RKO (cell line): ENCODE measurements around the gene BTAF1.
A peak's percentile ranks its signal among the peaks of the same experiment; 100 is the strongest.
"Not testable (repeated sequence)": the region's sequence is repeated elsewhere in the genome, so short reads cannot be mapped to it uniquely, and the experiment has no call there.

ENCODE experiments used
- DNase-seq: peaks from one replicate; pipeline ENCODE4 v3.0.0-alpha.2; 2016; ENCODE audit warnings: low spot score

BTAF1 gene

GRCh38 chr10:91978585-91978984 lies 55.0 kb downstream of the BTAF1 start:
- DNase-seq, result no peak

DNA sequence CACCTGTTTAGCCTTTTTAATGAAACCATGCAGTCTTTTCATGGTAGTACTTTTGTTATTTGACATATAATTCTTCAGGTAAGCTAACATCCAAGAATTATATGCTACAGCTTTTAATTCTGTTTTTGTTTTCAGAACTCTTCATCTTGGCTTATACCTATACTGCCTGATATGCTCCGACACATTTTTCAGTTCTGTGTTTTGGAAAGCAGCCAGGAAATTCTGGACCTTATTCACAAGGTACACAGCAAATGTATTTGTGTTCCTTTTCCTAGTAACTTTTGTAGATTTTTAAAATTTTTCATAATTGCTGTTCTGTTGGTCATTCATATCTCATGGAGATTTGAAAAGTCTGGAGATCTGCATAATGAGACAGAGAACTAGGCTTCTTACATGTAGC lies 56.7 kb downstream of the BTAF1 start:
- no peak for DNase-seq

DNA sequence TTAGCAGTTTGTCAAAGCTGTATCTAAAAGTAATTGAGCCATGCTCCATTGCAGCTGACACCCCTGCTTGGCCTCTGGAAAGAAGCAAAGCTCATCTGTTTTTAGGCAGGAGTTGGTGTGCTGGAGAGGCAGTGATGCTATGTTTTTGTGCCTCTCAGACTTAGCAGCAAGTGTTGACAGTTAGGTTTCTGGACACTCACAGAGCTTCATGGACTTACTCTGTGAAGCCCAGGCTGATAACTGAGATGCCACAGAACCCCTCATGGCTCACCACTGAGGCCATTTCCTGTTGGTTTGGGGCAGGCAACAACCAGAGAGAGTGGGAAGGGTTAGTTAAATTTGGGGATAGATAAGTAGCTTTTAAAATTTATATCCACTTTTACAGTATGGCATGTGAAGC lies 59.8 kb downstream of the BTAF1 start:
- DNase-seq, result no peak

DNA sequence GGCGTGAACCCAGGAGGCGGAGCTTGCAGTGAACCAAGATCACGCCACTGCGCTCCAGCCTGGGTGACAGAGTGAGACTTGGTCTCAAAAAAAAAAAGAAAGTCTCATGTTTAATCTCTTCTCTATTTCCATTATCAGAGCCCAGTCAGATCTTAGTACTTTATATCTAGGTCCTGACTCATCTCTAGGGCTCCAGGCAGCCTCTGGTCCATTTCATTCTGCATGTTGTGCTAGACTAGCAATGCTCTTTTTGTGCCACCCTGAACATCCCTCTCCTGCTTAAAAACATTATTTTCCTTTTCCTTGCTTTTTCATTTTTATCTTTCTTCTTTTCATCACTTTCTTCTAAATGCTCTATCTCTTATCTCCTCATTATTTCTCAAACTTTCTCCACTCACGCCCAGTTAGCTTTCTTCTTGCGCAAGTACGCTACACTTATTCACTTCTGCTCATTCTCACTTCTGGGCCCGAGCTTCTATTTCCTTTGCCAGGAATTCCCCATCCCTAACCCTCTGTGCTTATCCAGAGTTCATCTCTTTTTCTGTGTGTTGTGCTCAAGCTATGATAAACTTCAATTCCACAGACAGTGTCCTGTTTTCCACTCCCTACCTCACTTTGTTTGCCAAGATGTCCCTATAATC lies 63.9 kb downstream of the BTAF1 start:
- no peak for DNase-seq

DNA sequence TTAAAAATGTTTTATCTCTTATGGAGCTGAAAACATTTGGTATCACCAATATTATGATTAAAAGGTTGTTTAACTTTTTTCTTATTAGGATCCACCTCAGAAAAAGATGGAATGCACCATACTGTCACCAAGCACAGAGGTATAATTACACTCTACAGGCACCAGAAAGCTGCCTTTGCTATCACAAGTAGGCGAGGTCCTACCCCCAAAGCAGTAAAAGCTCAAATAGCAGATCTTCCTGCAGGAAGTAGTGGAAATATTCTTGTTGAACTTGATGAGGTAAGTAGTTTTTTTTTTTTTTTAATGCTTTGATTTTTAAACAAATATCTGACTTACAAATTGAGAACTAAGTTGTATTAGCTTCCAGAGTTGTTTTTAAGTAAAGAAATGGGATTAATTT lies 68.5 kb downstream of the BTAF1 start:
- DNase-seq, result no peak

- DNase-seq, result no peak
Measured at GRCh38 chr10:91996266-91996665, 72.7 kb downstream of the BTAF1 start.

DNA sequence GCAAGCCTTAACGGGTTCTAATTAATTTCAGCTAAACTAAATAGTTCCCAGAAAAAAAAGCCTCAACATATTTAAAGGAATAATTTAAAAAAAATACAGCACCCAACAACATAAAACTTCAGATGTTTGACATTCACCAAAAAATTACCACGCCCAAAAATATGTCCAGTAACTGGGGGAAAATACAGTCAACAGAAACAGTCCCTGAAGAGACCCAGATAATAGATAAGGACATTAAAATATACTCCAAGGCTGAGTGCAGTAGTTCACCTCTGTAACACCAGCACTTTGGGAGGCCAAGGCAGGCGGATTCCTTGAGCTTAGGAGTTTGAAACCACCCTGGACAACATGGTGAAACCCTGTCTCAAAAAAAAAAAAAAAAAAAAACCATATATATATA lies 78.0 kb downstream of the BTAF1 start:
- no peak for DNase-seq

GRCh38 chr10:92001995-92002394 lies 78.4 kb downstream of the BTAF1 start:
- no peak for DNase-seq

DNA sequence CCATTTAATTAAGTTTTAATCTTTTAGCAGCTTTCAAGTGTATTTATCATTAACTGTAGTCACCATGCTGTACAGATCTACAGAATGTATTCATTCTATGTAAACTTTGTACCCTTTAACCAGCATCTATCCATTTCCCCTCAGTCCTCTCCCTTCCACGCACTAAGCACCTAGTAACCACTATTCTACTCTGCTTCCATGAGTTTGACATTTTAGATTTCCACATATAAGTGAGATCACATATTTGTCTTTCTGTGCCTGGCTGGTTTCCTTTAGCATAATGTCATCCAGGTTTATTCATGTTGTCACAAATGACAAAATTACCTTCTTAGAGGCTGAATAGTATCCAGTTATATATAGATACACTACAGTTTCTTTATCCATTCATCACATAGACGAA lies 79.7 kb downstream of the BTAF1 start:
- no peak for DNase-seq

DNA sequence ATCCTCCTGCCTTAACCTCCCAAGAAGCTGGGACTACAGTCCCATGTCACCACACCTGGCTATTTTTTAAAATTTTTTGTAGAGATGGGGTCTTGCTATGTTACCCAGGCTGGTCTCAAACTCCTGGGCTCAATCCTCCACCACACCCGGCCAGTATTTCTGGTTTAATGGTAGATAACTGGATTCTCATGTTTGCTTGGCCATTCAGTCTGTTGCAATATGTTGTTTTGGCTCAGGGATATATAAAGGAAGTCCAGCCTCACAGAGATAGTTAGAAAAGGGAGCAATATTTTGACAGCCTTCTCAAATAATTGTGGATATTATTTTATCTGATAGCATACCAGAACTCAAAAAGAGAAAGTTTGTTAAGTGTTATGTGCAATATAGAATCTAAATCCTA lies 82.4 kb downstream of the BTAF1 start:
- no peak for DNase-seq

DNA sequence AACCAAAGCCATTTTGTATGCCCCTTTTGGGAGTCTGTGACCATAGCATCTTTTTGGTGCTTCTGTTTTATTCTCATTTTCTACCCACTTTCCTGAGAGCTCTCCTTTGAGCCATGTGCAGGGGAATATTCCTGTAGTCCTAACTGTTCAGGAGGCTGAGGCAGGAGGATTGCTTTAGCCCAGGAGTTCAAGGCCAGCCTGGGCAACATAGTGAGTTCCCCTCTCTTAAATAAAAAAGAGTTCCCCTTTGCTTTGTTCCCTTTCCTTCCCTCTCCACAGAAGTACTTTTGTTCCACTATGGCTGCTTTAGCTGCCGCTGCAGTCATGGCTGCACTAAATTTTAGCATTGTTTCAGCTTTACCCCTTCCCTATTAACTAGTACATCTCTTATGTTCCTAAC lies 85.9 kb downstream of the BTAF1 start:
- no peak for DNase-seq

DNA sequence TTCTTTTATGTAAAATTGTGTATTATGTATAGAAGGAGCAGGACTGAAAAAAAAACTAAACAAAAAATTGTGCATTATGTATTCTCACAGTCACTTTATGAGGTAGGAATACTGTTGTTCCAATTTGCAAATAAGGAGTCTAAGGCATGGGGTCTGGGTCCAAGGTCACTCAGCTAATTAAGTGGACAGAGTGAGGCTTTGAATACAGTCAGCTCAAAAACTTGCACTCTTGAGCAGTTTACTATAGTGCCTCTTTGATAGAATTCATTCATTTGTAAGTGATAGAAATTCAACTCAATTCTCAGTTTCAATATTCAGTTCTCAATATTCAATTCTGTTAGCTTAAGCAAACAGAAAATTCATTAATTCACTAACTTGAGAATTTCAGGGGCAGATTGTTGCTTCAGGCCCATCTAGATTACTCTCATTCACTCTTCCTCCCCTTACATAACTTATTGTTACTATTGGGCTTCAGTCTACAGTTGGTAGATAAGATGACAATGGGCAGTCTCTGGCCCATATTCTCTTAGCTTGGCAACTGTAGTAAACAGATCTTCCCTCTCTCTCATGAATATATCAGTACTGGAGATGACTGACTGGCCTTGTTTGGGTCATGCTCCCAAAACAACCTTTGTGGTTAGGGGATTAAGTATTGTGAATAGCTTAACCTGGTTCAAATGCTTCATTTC lies 86.6 kb downstream of the BTAF1 start:
- DNase-seq, result no peak

GRCh38 chr10:92011560-92012214 lies 88.1 kb downstream of the BTAF1 start:
- DNase-seq, result peak; percentile 85

DNA sequence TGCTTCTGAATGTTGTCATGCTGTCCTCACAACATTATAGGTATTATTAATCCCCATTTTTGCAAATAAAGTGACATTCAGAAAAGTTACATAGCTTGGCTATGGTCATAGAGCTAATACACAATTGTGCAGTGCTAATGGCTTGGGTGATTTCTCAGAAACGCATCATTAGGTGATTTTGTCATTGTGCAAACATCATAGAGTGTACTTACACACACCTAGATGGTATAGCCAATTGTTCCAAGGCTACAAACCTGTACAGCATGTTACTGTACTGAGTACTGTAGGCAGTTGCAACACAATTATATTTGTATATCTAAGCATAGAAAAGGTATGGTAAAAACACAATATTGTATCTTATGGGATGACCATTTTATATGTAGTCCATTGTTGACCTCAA lies 91.0 kb downstream of the BTAF1 start:
- no peak for DNase-seq

- DNase-seq, result no peak
Measured at GRCh38 chr10:92024700-92025099, 101.1 kb downstream of the BTAF1 start.

- DNase-seq, result not testable (repeated sequence)
Measured at GRCh38 chr10:92025340-92025739, 101.8 kb downstream of the BTAF1 start.

DNA sequence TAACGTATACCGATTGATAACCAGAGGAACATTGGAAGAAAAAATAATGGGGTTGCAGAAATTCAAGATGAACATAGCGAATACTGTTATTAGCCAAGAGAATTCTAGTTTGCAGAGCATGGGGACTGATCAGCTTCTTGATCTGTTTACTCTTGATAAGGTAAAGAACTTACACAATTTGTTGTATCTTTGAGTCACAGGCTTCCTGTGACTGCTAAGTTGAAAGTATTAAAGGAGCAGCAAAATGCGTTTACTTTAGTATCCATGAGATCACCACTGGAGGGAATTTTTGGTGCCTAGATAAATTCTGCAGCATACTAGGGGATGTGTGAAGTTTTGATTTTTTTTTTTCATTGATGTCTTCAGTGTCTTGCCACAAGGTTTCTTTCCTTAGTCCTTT lies 103.6 kb downstream of the BTAF1 start:
- DNase-seq, result no peak

DNA sequence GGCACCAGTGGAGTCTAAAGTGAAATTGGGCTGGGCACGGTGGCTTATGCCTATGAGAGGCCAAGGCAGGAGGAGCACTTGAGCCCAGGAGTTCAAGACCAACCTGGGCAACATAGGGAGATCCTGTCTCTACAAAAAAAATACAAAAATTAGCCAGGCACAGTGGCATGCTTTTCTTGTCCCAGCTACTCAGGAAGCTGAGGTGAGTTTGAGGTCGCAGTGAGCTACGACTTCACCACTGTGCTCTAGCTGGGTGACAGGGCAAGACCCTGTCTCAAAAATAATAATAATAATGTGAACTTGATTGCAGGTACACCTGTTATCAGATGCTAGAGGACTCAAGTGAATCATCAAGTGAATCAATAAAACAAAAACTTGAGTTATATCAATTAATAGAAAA lies 108.0 kb downstream of the BTAF1 start:
- no peak for DNase-seq

DNA sequence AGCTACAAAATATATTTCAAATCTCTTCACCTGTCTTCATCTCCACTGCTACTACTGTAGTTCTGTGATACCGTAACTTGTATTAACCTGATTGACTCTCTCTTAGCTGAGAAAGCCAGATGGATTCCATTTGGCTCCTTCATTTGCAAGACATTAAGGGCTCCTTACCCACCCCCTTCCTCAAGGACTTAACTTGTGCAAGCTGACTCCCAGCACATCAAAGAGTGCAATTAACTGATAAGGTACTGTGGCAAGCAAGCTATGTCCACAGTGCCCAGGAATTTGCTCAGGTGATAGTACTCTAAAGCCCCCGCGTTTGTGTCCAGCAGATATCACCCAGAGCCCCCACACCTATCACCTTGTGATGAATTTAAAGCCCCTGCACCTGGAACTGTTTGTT lies 109.5 kb downstream of the BTAF1 start:
- DNase-seq, result not testable (repeated sequence)

- DNase-seq, result no peak
Measured at GRCh38 chr10:92038949-92039348, 115.4 kb downstream of the BTAF1 start.

DNA sequence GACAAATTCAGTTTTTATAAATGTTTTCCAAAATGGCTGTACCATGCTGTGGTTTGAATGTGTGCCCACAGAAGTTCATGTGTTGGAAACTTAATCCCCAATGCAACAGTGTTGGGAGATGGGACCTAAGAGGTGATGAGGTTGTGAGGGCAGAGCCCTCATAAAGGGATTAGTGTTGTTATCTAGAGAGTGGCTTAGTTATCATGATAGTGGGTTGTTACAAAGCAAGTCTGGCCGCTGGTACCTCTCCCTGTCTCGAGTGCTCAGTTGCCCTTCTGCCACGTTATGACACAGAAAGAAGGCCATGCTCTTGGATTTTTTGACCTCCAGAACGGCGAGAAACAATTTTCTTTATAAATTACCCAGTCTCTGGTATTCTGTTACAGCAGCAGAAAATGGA lies 119.0 kb downstream of the BTAF1 start:
- DNase-seq, result no peak

GRCh38 chr10:92045641-92046106 lies 122.1 kb downstream of the BTAF1 start:
- no peak for DNase-seq

DNA sequence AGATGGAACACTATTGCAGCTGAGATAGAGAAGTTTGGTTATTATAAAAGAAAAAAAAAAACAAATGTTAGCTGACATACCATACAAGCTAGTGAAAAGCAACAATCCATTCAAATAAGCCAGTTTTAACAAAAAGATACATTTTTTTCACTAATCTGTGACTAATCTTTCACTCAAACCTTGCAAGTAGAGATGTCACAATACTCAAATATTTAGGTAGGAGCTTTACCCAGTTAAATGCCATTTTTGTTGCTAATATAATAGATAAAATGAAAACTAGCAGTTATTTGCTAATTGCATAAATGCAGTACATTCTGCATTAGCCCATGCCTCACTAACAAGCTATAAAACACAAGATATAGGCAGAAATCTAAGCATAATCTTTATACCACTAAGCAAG lies 123.6 kb downstream of the BTAF1 start:
- no peak for DNase-seq

DNA sequence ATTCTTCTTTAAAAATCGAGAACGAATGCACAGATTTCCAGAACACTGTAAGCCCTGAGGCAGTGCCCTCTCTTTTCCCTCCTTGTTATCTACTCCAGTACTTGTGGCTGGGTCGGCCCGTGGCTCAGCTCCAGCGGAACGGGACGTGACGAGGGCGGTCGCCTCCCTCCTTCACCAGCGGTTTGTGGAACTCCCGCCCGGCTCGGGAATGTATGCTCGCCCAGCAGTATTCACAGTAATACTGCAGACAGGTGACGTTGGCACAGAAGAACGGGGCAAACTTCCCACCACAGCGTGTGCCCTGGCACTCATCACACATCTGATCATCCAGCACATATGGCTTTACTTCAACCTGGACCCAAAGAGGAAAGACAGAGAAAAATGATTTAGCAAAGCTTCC lies 128.5 kb downstream of the BTAF1 start:
- DNase-seq, result no peak
